DMS79 treated with DMSO at 0.1 percent for 48 hours (cell line): ENCODE measurements around the gene SPOCK1.
A peak's percentile ranks its signal among the peaks of the same experiment; 100 is the strongest.

Experiments used
- DNase-seq: peaks from one replicate; lab custom pipeline; 2025; lab: John Stamatoyannopoulos, UW

The SPOCK1 gene

GRCh38 chr5:137070521-137070920 lies 428.6 kb downstream of the SPOCK1 start:
- DNase-seq = no peak

DNA sequence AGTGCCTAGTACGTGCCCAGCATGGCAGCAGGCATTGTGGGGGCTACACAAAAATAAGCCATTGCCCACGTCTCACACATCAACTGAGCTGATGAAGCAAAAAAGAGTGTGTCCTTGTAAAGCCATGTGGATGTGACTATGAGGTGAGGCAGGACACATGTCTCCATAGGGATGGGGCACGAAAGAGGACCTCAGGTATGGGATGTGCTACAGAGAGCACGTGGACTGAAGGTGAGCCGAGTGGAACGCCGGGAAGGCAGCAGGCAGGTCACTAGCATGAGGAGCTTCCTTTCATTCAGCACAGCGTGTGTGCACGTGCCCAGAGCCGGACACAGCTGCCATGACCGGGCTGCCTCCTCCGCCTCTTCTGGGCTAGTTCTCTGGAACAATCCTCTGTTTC lies 429.8 kb downstream of the SPOCK1 start:
- no peak for DNase-seq

DNA sequence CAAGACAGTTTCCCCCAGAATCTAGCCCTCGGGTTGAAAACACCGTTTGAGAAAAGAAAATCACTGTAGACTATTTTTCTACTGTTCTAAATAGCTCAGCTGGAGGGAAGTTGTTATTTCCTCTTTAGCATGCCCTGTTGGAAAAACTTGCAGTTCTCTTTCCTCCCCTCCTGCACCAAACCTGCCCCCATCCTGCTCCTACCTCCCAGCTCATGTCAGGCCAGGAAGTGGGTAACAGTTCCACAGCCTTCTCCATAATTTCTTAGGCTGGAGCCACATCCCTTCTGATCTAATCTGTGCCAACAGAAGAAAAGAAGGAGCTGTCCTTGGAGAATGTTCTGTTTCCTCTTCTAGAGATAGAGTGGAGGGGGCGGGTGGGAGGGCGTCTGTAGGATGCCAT lies 437.7 kb downstream of the SPOCK1 start:
- DNase-seq = no peak

GRCh38 chr5:137058089-137058488 lies 441.0 kb downstream of the SPOCK1 start:
- DNase-seq = no peak

GRCh38 chr5:137056676-137057075 lies 442.4 kb downstream of the SPOCK1 start:
- no peak for DNase-seq

DNA sequence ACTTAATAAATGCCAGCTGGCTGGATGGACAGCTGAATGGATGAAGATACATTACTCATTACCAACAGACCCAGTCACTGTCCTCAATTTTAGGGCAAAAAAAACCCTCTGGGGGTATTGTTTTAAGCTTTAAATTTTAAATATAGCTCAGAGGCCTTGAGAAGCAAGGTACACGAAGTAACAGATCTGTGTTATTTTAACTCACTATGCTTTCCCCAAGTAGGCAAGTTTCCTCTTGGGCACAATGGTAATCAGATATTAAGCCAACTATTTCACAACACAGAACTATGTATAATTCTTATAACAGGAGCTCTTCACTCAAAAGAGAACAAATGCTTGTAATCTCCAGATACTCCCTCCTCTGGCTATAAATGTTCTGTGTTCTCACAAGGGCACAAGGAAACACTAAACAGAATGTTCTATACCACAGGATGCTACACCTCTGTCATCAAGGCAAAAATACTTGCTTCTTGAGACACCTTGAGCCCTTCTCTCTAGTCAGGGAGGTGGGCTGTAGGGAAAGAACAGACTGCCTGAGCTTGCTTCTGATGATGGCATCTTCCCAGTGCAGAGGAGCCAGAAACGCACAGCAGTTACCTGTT lies 443.8 kb downstream of the SPOCK1 start:
- DNase-seq = no peak

- DNase-seq = no peak
Observed at GRCh38 chr5:137054792-137055191, 444.3 kb downstream of the SPOCK1 start.

DNA sequence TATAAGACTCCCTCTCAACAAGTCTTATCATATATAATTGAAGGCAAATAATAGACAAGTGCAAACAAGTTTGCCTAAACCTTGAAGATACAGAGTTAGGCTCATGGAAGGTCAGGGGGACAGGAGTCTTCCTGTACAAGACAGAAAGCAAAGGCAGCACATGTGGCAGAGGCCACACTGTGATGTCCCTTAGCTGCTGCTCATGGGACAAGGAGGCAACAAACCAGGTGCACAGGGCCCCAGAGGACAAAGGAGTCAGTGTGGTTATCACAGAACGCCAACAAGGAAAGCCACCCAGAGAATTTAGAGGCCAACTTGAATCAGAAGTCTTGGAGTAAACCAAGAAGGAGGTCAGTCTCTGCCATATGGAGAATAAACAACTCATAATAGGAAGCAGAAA lies 444.8 kb downstream of the SPOCK1 start:
- no peak for DNase-seq

- no peak for DNase-seq
Observed at GRCh38 chr5:137051161-137051560, 448.0 kb downstream of the SPOCK1 start.

DNA sequence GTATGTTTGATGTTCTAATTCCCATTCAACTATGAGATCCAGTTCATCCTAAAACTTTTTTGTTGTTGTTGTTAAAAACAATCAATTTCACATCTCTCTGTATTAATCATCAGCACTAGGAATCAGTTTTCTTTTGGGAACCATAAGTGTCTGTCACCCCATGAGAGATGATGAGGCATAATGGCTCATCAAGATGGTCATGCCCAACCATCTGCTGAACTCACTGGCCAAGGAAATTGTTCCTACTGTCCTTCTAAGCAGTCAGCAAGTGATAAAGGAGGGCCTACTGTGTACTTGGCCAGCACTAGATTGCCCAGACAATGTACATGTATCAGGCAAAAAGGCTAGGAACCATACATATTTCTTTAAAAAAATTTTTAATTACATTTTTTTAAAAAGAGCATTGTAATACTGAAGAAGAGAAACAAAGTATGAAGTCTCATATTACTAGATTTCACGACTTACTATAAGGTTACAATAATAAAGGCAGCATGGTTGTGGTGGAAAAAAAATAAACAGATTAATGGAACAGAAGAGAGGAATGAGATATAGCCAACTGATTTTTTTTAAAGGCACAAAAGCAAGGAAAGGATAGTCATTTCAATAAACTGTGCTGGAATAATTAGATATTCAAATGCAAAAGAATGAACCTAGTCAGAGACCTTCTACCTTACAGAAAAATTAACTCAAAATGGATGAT lies 458.3 kb downstream of the SPOCK1 start:
- no peak for DNase-seq

GRCh38 chr5:137040024-137040423 lies 459.1 kb downstream of the SPOCK1 start:
- DNase-seq = peak; percentile 5

GRCh38 chr5:137037848-137038247 lies 461.3 kb downstream of the SPOCK1 start:
- DNase-seq = no peak

DNA sequence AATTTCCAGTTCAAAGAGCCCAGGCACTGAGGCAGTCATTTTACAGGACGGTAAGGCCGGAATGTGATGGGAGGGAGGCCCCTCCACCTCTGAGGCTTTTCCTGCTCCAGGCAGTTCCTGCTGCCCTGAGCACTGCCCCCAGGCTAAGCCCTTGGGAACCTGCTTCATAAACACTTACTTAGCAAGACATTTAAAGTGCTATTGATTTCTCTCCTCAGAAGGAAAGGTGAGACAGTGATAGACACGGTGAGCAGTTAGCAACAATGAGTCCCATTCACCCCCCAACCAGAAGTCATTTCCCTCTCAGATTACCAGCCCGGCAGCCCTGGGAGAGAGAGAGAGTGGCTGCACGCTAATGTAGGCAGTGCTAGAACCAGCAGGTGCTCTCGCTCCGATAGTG lies 462.5 kb downstream of the SPOCK1 start:
- peak; percentile 84 for DNase-seq

GRCh38 chr5:137035480-137035878 lies 463.6 kb downstream of the SPOCK1 start:
- no peak for DNase-seq

GRCh38 chr5:137034764-137035479 lies 464.2 kb downstream of the SPOCK1 start:
- DNase-seq = no peak

DNA sequence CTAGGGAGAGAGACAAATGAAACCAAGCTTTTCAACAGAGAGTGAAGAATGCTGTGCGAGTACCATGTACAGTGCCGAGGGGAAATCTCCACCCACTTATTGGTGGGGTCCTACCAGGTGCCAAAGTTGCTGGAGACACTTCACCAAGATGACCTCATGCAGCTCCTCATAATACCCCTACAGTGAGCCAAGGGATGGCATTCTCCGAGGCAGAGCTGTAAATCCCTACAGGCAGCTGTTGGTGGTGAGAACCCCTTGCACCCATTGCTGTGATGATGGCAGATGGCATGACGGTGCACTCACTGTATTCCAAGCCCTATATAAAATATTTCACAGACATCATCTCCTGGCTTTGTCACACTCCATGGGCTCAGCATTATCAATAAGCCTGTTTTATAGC lies 464.9 kb downstream of the SPOCK1 start:
- no peak for DNase-seq

GRCh38 chr5:137032929-137033328 lies 466.2 kb downstream of the SPOCK1 start:
- no peak for DNase-seq

GRCh38 chr5:137027758-137028157 lies 471.4 kb downstream of the SPOCK1 start:
- no peak for DNase-seq

DNA sequence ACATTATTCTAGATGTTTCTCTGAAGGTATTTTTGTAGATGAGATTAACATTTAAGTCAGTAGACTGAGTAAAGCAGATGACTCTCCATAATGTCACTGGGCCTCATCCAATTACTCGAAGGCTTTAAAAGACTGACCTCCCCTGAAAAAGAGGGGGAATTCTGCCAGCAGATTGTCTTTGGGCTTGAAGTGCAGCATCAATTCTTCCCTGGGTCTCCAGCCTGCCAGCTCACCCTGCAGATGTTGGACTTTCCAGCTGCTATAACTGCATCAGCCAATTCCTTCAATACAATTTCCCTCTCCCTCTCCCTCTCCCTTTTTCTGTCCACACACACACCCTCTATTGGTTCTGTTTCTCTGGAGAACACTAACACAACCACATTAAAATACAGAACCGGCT lies 472.8 kb downstream of the SPOCK1 start:
- no peak for DNase-seq

DNA sequence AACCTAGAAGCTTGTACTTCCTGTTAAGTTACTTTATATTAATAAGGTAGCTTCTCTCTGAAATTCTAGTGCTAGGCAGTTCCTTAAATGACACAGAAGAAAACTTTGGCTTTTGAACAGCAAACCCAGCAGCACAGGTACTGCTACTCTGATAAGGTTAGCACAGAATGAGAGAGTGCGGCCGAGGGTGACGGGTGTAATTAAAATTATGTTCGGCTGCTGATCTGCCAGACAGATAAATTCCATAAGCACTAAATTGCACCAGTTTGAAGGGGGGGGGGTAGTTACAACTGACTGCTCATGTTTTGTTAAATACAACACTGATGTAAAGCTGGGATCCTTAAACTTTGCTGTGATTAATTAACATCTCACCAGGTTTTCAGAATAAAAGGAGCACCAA lies 475.1 kb downstream of the SPOCK1 start:
- DNase-seq = no peak

- DNase-seq = no peak
Observed at GRCh38 chr5:137023371-137023770, 475.8 kb downstream of the SPOCK1 start.

DNA sequence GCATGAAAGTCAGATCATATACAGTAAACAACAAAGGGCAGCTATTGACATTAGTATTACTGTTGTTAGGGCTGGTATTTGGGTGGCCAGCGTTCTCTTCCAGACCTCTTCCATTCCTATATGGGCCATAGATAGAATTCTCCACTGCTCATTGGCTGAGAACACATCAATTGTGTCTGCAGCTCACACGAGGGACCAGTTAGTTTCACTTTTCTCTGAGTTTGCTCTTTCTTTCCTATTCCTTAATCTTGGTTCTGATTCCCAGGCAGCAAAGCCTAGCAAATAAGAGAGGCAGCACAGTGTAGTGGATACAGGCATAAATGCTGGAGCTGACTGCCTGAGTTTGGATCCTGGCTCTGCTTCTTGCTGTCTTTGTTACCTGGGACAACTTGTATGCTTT lies 476.4 kb downstream of the SPOCK1 start:
- DNase-seq = no peak

GRCh38 chr5:137022043-137022442 lies 477.1 kb downstream of the SPOCK1 start:
- DNase-seq = no peak
